Dermis microvascular lymphatic vessel endothelial cell (primary cell): ENCODE data around the gene ZDHHC14. TPM values are rescaled to one million over a fixed set of nuclear protein-coding genes. Genes with fewer than 3 reads are reported as not detected.
"Not testable (repeated sequence)": the region's sequence is repeated elsewhere in the genome, so short reads cannot be mapped to it uniquely, and the experiment has no call there.

Experiments used
- DNase-seq, 2 donors: peaks; one replicate each; pipeline versions ENCODE4 v3.0.0 to v3.0.0-alpha.2; 2010; ENCODE audit warnings: low read depth in 2 of 2
- total RNA-seq: library from RNA; depleted of rRNA; stranded (reverse); fragments of >200 nt; gene quantifications from 2 replicates; pipeline ENCODE4 v1.2.1, GENCODE V29; 2014

ZDHHC14 gene
- total RNA-seq, 1 donor from 2014 or later = 19.5 TPM

- no peak for DNase-seq
Measured at GRCh38 chr6:157569543-157569942, 188.6 kb downstream of the ZDHHC14 start.

GRCh38 chr6:157570104-157570503 lies 189.1 kb downstream of the ZDHHC14 start:
- DNase-seq = no peak

GRCh38 chr6:157570752-157571151 lies 189.8 kb downstream of the ZDHHC14 start:
- DNase-seq = no peak

- DNase-seq = no peak
Measured at GRCh38 chr6:157571269-157571668, 190.3 kb downstream of the ZDHHC14 start.

- no peak for DNase-seq
Measured at GRCh38 chr6:157571950-157572349, 191.0 kb downstream of the ZDHHC14 start.

GRCh38 chr6:157574851-157575424 lies 193.9 kb downstream of the ZDHHC14 start:
- no peak for DNase-seq

GRCh38 chr6:157575436-157576145 lies 194.6 kb downstream of the ZDHHC14 start:
- DNase-seq = no peak

- DNase-seq = not testable (repeated sequence)
Measured at GRCh38 chr6:157576991-157577390, 196.0 kb downstream of the ZDHHC14 start.

GRCh38 chr6:157578527-157578926 lies 197.5 kb downstream of the ZDHHC14 start:
- DNase-seq = peak in 1 of 2 donors; percentile 15

GRCh38 chr6:157579467-157580031 lies 198.6 kb downstream of the ZDHHC14 start:
- peak; percentile 63 to 89 for DNase-seq

- DNase-seq = no peak
Measured at GRCh38 chr6:157584036-157584435, 203.0 kb downstream of the ZDHHC14 start.

- DNase-seq = no peak
Measured at GRCh38 chr6:157585274-157586087, 204.5 kb downstream of the ZDHHC14 start.

- DNase-seq = no peak
Measured at GRCh38 chr6:157586088-157586414, 205.1 kb downstream of the ZDHHC14 start.

GRCh38 chr6:157586476-157587126 lies 205.6 kb downstream of the ZDHHC14 start:
- no peak for DNase-seq

- no peak for DNase-seq
Measured at GRCh38 chr6:157587127-157587926, 206.3 kb downstream of the ZDHHC14 start.

GRCh38 chr6:157590654-157591053 lies 209.7 kb downstream of the ZDHHC14 start:
- not testable (repeated sequence) for DNase-seq

GRCh38 chr6:157592541-157592940 lies 211.6 kb downstream of the ZDHHC14 start:
- DNase-seq = no peak

GRCh38 chr6:157592980-157593379 lies 212.0 kb downstream of the ZDHHC14 start:
- DNase-seq = no peak

GRCh38 chr6:157593596-157593995 lies 212.6 kb downstream of the ZDHHC14 start:
- no peak for DNase-seq

- no peak for DNase-seq
Measured at GRCh38 chr6:157594292-157594691, 213.3 kb downstream of the ZDHHC14 start.

- DNase-seq = no peak
Measured at GRCh38 chr6:157595768-157596167, 214.8 kb downstream of the ZDHHC14 start.
